ENCODE results near the gene LMNTD2. TPM values are rescaled to one million over a fixed set of nuclear protein-coding genes. Genes with fewer than 3 reads are reported as not detected.

Gene LMNTD2
- total and polyA plus RNA-seq, 2 of the 13 experiments (the other 11 are each of a cell fraction or from before 2014, with no cell fraction given): 1.1 to 3.1 TPM

GRCh38 chr11:520428-521176 is 39.9 kb downstream of the LMNTD2 start (continued):
- no peak for TF ChIP-seq GTF2F1 (IDR thresholded peaks at IDR 0.05; ENCODE audit: low read length)
- no peak for TF ChIP-seq ATF4 (CRISPR knock-in tag; IDR thresholded peaks at IDR 0.05)
- TF ChIP-seq, protein P1, sequence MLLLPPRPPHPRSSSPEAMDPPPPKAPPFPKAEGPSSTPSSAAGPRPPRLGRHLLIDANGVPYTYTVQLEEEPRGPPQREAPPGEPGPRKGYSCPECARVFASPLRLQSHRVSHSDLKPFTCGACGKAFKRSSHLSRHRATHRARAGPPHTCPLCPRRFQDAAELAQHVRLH (CRISPR knock-in tag; IDR thresholded peaks at IDR 0.05; ENCODE audit: borderline replicate concordance, low read depth): no peak
- no peak for TF ChIP-seq MYC (CRISPR knock-in tag; IDR thresholded peaks at IDR 0.05; ENCODE audit: borderline replicate concordance)

- BruUV-seq (replicated peaks): no TSS peak
- in situ Hi-C loops (cut with HindIII; ENCODE audit: extremely low pct_ligation_motif_present, low pct_unique_long_range_greater_than_20kb) (no loop called here), intact Hi-C loops (cut with micrococcal nuclease; ENCODE audit: unreplicated experiment) (no loop called here)
- Histone ChIP-seq H4K20me1 (ENCODE audit: insufficient read depth, low read length) (no peaks in the 10 kb centered on the region), H3K9me3 (ENCODE audit: low read length) (no peaks in the 10 kb centered on the region), H2AFZ (ENCODE audit: low read length) (no peak overlapping the region), H3K27ac (ENCODE audit: extremely low read length, insufficient read depth, low read length) (peak overlapping the region; percentile 72), H3K9ac (ENCODE audit: insufficient read depth, low read depth, low read length) (peak overlapping the region; percentile 49), H3K4me3 (replicated peaks in 1 of 3; ENCODE audit: insufficient read depth in 1 of 3, low read depth in 2 of 3, low read length in 3 of 3) (peak overlapping the region in 2 of 3 experiments; percentile 22 to 41; a peak in 4 of 6 replicates), H3K4me1 (ENCODE audit: insufficient read depth, low read length) (peaks cover 37% of the 10 kb centered on the region), H3K36me3 (replicated peaks in 1 of 2; ENCODE audit: control insufficient read depth in 1 of 2, insufficient read depth in 2 of 2, low read length in 2 of 2) (no peaks in the 10 kb centered on the region; a peak in 1 of 5 replicates), H3K4me2 (ENCODE audit: low read depth, low read length) (peak overlapping the region; percentile 62), H3K27me3 (ENCODE audit: control insufficient read depth in 1 of 2, insufficient read depth in 2 of 2, low read length in 2 of 2) (no peaks in the 10 kb centered on the region), H3K79me2 (ENCODE audit: insufficient read depth, low read length) (no peaks in the 10 kb centered on the region)
- ChIA-PET CTCF (ENCODE audit: low intra/inter-chr PET ratio, low total read pairs) (interaction anchor here (1.5 to 2.0 kb wide), 4 partner anchors 12 to 78 kb away, joined by 5 to 20 read pairs (median 9); partner anchors contain the start of genes PTDSS2 and RNH1), POLR2A (interaction anchor here (0.9 to 1.9 kb wide), 8 partner anchors 10 to 301 kb away, joined by 3 to 7 read pairs (median 4); partner anchors contain the start of genes EPS8L2 and RNH1)
- WGBS (ENCODE audit: low lambda C conversion rate): 47% methylated on average over 30 of the region's 74 CpGs
- ATAC-seq: peak; percentile 96
- peak; percentile 90 for DNase-seq (ENCODE audit: low spot score)
- no peak for FAIRE-seq
- TF ChIP-seq, protein P2, sequence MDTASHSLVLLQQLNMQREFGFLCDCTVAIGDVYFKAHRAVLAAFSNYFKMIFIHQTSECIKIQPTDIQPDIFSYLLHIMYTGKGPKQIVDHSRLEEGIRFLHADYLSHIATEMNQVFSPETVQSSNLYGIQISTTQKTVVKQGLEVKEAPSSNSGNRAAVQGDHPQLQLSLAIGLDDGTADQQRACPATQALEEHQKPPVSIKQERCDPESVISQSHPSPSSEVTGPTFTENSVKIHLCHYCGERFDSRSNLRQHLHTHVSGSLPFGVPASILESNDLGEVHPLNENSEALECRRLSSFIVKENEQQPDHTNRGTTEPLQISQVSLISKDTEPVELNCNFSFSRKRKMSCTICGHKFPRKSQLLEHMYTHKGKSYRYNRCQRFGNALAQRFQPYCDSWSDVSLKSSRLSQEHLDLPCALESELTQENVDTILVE (CRISPR knock-in tag; IDR thresholded peaks at IDR 0.05): peak; percentile 30; the same call in 1 of the 2 replicates
- TF ChIP-seq, protein P3, sequence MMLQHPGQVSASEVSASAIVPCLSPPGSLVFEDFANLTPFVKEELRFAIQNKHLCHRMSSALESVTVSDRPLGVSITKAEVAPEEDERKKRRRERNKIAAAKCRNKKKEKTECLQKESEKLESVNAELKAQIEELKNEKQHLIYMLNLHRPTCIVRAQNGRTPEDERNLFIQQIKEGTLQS (CRISPR knock-in tag; IDR thresholded peaks at IDR 0.05): peak; percentile 28; the same call in 1 of the 2 replicates
- TF ChIP-seq MED8 (CRISPR knock-in tag; IDR thresholded peaks at IDR 0.05; ENCODE audit: insufficient replicate concordance): no peak
- no peak for TF ChIP-seq FOXJ3 (CRISPR knock-in tag; IDR thresholded peaks at IDR 0.05; ENCODE audit: borderline replicate concordance)
- no peak for TF ChIP-seq NR1H2 (CRISPR knock-in tag; IDR thresholded peaks at IDR 0.05; ENCODE audit: borderline replicate concordance, low read depth)
- TF ChIP-seq, protein P4, sequence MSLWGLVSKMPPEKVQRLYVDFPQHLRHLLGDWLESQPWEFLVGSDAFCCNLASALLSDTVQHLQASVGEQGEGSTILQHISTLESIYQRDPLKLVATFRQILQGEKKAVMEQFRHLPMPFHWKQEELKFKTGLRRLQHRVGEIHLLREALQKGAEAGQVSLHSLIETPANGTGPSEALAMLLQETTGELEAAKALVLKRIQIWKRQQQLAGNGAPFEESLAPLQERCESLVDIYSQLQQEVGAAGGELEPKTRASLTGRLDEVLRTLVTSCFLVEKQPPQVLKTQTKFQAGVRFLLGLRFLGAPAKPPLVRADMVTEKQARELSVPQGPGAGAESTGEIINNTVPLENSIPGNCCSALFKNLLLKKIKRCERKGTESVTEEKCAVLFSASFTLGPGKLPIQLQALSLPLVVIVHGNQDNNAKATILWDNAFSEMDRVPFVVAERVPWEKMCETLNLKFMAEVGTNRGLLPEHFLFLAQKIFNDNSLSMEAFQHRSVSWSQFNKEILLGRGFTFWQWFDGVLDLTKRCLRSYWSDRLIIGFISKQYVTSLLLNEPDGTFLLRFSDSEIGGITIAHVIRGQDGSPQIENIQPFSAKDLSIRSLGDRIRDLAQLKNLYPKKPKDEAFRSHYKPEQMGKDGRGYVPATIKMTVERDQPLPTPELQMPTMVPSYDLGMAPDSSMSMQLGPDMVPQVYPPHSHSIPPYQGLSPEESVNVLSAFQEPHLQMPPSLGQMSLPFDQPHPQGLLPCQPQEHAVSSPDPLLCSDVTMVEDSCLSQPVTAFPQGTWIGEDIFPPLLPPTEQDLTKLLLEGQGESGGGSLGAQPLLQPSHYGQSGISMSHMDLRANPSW (CRISPR knock-in tag; IDR thresholded peaks at IDR 0.05; ENCODE audit: borderline replicate concordance): no peak
- TF ChIP-seq ZNF674 (CRISPR knock-in tag; IDR thresholded peaks at IDR 0.05; ENCODE audit: low read depth): no peak
- TF ChIP-seq ZNF260 (CRISPR knock-in tag; IDR thresholded peaks at IDR 0.05; ENCODE audit: borderline replicate concordance, low read depth): no peak
- no peak for TF ChIP-seq RBM22 (optimal IDR thresholded peaks at IDR 0.05; ENCODE audit: low read length)
- TF ChIP-seq ESRRA (CRISPR knock-in tag; IDR thresholded peaks at IDR 0.05; ENCODE audit: low read depth): peak; percentile 62; the same call in 1 of the 2 replicates
Measured at GRCh38 chr11:518463-519202, 41.9 kb downstream of the LMNTD2 start.

Data from HepG2 (cell line).